H7 (cell line): Measurements from ENCODE around the gene MTHFS. TPM values are rescaled to one million over a fixed set of nuclear protein-coding genes. Genes with fewer than 3 reads are reported as not detected.

Experiments used
- DNase-seq: peaks from one replicate; pipeline ENCODE4 v3.0.0; 2012
- H3K27me3 ChIP-seq: 2 replicates; pipeline ENCODE4 v1.6.0; 2011; ENCODE audit warnings: mild to moderate bottlenecking, low read length; ENCODE audit not compliant: control insufficient read depth, insufficient read depth
- H3K36me3 ChIP-seq: replicated peaks from 2 replicates; pipeline ENCODE4 v1.5.1; 2011; ENCODE audit warnings: low read length; ENCODE audit not compliant: control insufficient read depth, insufficient read depth
- H3K4me3 ChIP-seq: 2 replicates; pipeline ENCODE4 v1.5.1; 2011; ENCODE audit warnings: low read depth, mild to moderate bottlenecking, control low read depth, low read length, moderate library complexity; ENCODE audit not compliant: insufficient read depth
- total RNA-seq: library from RNA; depleted of rRNA; stranded (reverse); fragments of >200 nt; shearing (Covaris generic); gene quantifications from 2 replicates; pipeline ENCODE4 v1.2.3, GENCODE V29; 2014

The MTHFS gene
- total RNA-seq, 1 experiment from 2014 or later: 13.9 TPM

GRCh38 chr15:79874242-79874641 lies 22.6 kb downstream of the MTHFS start:
- Histone ChIP-seq H3K27me3 (no peaks in the 10 kb centered on the region), H3K36me3 (peaks cover 6% of the 10 kb centered on the region), H3K4me3 (no peak overlapping the region)
- DNase-seq: no peak

DNA sequence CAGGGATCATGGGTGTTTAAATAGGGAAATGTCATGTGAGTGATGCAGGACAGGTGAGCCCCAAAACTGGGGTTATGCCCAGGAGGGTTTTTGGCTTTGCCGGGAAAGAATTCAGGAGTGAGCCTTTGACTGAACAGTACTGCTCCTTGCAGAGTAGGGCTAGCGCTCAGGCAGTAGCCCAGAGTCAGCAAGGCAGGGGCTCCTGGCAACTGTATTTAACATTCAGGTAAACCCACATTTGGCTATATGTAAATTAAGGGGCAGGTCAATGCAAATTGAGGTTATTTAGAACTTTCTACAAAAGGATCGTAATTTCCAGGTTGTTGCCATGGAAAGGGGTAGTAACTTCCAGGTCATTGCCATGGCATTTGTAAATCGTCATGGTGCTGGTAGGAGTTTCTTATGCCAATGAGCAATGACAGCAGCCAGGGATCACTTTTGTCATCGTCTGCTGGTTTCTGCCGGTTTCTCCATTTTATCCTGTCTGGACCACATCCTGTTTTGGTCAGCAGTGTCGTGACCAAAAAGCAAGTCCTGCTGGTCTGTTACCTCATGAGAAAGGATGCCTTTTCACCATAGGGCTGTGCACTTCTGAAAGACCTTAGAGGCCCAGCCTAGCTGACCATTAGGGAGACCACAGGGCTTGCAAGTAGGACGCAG lies 24.3 kb downstream of the MTHFS start:
- Histone ChIP-seq H3K27me3 (no peaks in the 10 kb centered on the region), H3K36me3 (peaks cover 4% of the 10 kb centered on the region), H3K4me3 (no peak overlapping the region)
- no peak for DNase-seq

DNA sequence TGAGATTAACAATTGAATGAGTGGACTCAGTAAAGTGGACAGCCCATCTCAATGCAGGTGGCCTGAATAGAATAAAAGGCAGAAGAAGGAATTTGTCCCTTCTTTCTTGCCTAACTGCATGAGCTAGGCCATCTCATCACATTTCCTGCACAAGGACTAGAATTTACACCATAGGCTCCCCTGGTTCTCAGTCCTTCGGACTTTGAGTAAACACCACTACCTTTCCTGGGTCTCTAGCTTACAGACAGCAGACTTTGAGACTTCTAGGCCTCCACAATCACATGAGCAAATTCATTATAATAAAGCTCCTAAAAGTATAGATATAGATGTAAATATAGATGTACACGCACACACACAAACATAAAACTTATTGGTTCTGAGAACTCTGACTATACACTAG lies 28.3 kb downstream of the MTHFS start:
- Histone ChIP-seq H3K36me3 (peaks cover 2% of the 10 kb centered on the region), H3K4me3 (no peak overlapping the region), H3K27me3 (no peaks in the 10 kb centered on the region)
- no peak for DNase-seq

GRCh38 chr15:79863886-79864285 lies 32.9 kb downstream of the MTHFS start:
- no peaks in the 10 kb centered on the region for H3K27me3 ChIP-seq
- H3K36me3 ChIP-seq: no peaks in the 10 kb centered on the region
- DNase-seq: no peak
- H3K4me3 ChIP-seq: no peak overlapping the region

DNA sequence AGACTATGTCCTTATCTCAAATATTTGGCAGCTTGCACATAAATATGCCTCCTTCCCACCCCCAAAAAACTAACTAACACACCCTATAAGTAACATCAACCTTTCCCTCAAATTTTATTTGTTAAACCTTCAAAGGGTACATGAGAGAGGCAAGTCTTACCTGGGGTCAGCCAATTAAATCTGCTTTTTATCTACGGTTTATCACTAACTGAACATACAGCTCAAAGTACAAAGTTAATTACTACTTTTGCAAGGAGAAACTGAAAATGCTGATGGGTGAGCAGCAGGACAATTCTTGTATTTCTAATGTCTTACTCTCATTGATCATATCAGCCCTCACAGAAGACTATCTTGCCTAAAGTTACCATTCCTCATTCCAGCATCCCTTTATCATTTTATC lies 34.6 kb downstream of the MTHFS start:
- H3K36me3 ChIP-seq: no peaks in the 10 kb centered on the region
- H3K4me3 ChIP-seq: no peak overlapping the region

GRCh38 chr15:79860661-79861060 lies 36.2 kb downstream of the MTHFS start:
- H3K27me3 ChIP-seq: no peaks in the 10 kb centered on the region
- DNase-seq: no peak
- no peaks in the 10 kb centered on the region for H3K36me3 ChIP-seq
- H3K4me3 ChIP-seq: no peak overlapping the region

More for the DNA sequence above, 34.6 kb downstream of the MTHFS start:
- H3K27me3 ChIP-seq: no peaks in the 10 kb centered on the region
- DNase-seq: no peak

- no peak for DNase-seq
- H3K36me3 ChIP-seq: no peaks in the 10 kb centered on the region
- H3K4me3 ChIP-seq: no peak overlapping the region
- H3K27me3 ChIP-seq: no peaks in the 10 kb centered on the region
Measured at GRCh38 chr15:79858469-79858868, 38.3 kb downstream of the MTHFS start.

GRCh38 chr15:79853492-79854328 lies 43.1 kb downstream of the MTHFS start:
- Histone ChIP-seq H3K36me3 (peaks cover 1% of the 10 kb centered on the region; the same call in 1 of the 2 replicates), H3K4me3 (no peak overlapping the region), H3K27me3 (no peaks in the 10 kb centered on the region)
- peak; percentile 60 for DNase-seq

DNA sequence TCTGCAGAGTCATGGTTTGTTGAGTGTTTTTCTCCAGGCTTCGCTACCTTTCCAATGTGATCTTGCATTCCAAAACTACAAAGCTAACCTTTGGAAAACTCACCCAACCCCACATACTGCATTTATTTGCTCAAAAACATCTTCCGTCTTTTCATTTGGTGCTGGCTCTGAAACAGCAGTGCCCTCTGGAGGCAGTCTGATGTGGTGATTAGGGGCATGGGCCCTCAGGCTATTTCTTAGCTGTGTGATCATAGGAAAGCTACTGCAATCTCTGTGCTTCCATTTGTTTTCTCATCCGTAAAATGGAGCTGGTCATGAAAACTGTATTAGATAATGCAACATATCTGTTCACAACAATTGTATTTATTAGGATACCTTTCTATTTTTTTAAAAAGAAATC lies 47.0 kb downstream of the MTHFS start:
- H3K4me3 ChIP-seq: no peak overlapping the region
- DNase-seq: peak; percentile 56

DNA sequence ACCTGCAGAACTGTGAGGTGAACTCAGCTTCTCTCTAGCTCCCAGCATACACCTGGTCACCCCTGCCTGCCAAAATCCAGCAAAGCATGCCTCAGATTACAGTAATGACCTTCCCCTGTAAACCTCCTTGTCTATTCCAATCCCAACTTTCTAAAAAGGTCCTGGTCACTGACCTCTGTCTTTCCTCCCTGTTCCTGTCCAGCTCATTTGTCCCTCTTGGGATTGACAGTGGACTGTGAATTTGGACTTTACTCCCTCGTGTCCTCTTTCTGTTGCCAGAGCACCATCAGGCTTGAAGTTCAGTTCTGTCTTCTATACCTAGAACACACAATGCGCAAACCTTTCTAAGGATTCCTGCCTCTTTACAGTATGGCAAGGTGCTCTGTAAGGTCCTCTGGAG lies 50.3 kb downstream of the MTHFS start:
- H3K4me3 ChIP-seq: no peak overlapping the region
- no peaks in the 10 kb centered on the region for H3K27me3 ChIP-seq
- H3K36me3 ChIP-seq: peaks cover 3% of the 10 kb centered on the region; the same call in 1 of the 2 replicates
- DNase-seq: no peak

More for the DNA sequence above, 47.0 kb downstream of the MTHFS start:
- Histone ChIP-seq H3K27me3 (no peaks in the 10 kb centered on the region), H3K36me3 (peaks cover 1% of the 10 kb centered on the region; the same call in 1 of the 2 replicates)

- H3K4me3 ChIP-seq: no peak overlapping the region
- no peak for DNase-seq
Measured at GRCh38 chr15:79844221-79844620, 52.6 kb downstream of the MTHFS start.

GRCh38 chr15:79837846-79838245 lies 59.0 kb downstream of the MTHFS start:
- Histone ChIP-seq H3K36me3 (peaks cover 2% of the 10 kb centered on the region), H3K27me3 (no peaks in the 10 kb centered on the region), H3K4me3 (no peak overlapping the region)
- DNase-seq: no peak

More at GRCh38 chr15:79844221-79844620, 52.6 kb downstream of the MTHFS start:
- Histone ChIP-seq H3K36me3 (0 out of 2 replicates have a peak, but pooled peaks cover 2% of the 10 kb centered on the region), H3K27me3 (no peaks in the 10 kb centered on the region)

DNA sequence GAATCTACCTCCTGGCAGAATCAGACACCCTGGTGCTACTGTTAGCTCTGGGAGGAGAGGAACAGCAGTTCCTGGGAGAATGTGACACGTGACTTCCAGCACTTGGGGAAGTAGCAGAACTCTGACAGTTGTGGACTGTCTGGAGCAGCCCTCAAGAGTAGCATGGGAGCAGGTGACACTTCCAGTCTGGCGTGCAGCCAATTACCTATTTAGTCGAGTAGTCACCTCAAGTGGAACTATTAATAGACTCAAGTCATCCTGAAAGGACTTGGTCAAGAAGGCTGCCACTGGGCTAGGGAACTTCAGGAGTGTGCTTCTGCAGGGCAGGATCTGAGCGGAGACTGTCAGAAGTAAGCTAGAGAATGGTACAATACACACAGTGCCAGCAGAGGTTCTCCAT lies 62.3 kb downstream of the MTHFS start:
- Histone ChIP-seq H3K27me3 (no peaks in the 10 kb centered on the region), H3K36me3 (peaks cover 2% of the 10 kb centered on the region), H3K4me3 (no peak overlapping the region)
- DNase-seq: no peak

- no peak for DNase-seq
- Histone ChIP-seq H3K27me3 (no peaks in the 10 kb centered on the region), H3K36me3 (peaks cover 2% of the 10 kb centered on the region), H3K4me3 (no peak overlapping the region)
Measured at GRCh38 chr15:79832367-79833120, 64.3 kb downstream of the MTHFS start.
